Hematopoietic multipotent progenitor cell (in vitro differentiated cells): ENCODE data around the gene CAMK4. TPM values are rescaled to one million over a fixed set of nuclear protein-coding genes. Genes with fewer than 3 reads are reported as not detected.
"Not testable (repeated sequence)": the region's sequence is repeated elsewhere in the genome, so short reads cannot be mapped to it uniquely, and the experiment has no call there.

Experiments used
- DNase-seq, 3 donors: peaks; one replicate each; pipeline ENCODE4 v3.0.0-alpha.2; 2011 to 2015; ENCODE audit warnings: low read depth in 2 of 3, low spot score in 2 of 3
- total RNA-seq: library from RNA; depleted of rRNA; stranded (reverse); fragments of >200 nt; gene quantifications from one replicate; pipeline ENCODE4 v1.2.3, GENCODE V29; 2012

The CAMK4 gene
- total RNA-seq, 1 donor = 0.27 TPM

GRCh38 chr5:111252799-111253545 lies 28.8 kb downstream of the CAMK4 start:
- no peak for DNase-seq

GRCh38 chr5:111254613-111255012 lies 30.4 kb downstream of the CAMK4 start:
- peak in 1 of 3 donors; percentile 48 for DNase-seq

GRCh38 chr5:111255169-111255568 lies 31.0 kb downstream of the CAMK4 start:
- no peak for DNase-seq

GRCh38 chr5:111256128-111256527 lies 31.9 kb downstream of the CAMK4 start:
- DNase-seq = no peak

- DNase-seq = not testable (repeated sequence)
These were observed 33.4 kb downstream of the CAMK4 start for GRCh38 chr5:111257610-111258009.

- no peak for DNase-seq
These were observed 35.5 kb downstream of the CAMK4 start for GRCh38 chr5:111259636-111260035.

GRCh38 chr5:111261610-111262009 lies 37.4 kb downstream of the CAMK4 start:
- DNase-seq = no peak

GRCh38 chr5:111262153-111262552 lies 38.0 kb downstream of the CAMK4 start:
- no peak for DNase-seq

GRCh38 chr5:111262815-111263214 lies 38.6 kb downstream of the CAMK4 start:
- no peak for DNase-seq

- no peak for DNase-seq
These were observed 42.3 kb downstream of the CAMK4 start for GRCh38 chr5:111266491-111266890.

- no peak for DNase-seq
These were observed 44.1 kb downstream of the CAMK4 start for GRCh38 chr5:111268300-111268699.

GRCh38 chr5:111271885-111272284 lies 47.7 kb downstream of the CAMK4 start:
- DNase-seq = no peak

- no peak for DNase-seq
These were observed 52.9 kb downstream of the CAMK4 start for GRCh38 chr5:111277061-111277460.

- peak; percentile 33 to 78 (median 60) for DNase-seq
These were observed 54.8 kb downstream of the CAMK4 start for GRCh38 chr5:111278858-111279504.

GRCh38 chr5:111280282-111280951 lies 56.2 kb downstream of the CAMK4 start:
- DNase-seq = no peak

- no peak for DNase-seq
These were observed 58.6 kb downstream of the CAMK4 start for GRCh38 chr5:111282798-111283197.

GRCh38 chr5:111284825-111285224 lies 60.6 kb downstream of the CAMK4 start:
- DNase-seq = no peak

GRCh38 chr5:111294551-111294950 lies 70.4 kb downstream of the CAMK4 start:
- DNase-seq = no peak

- DNase-seq = no peak
These were observed 71.5 kb downstream of the CAMK4 start for GRCh38 chr5:111295649-111296048.

GRCh38 chr5:111296570-111296969 lies 72.4 kb downstream of the CAMK4 start:
- DNase-seq = no peak

- DNase-seq = no peak
These were observed 74.9 kb downstream of the CAMK4 start for GRCh38 chr5:111299067-111299481.
